Sigmoid colon (tissue), 7 donors: ENCODE measurements around the gene VAMP3. TPM values are rescaled to one million over a fixed set of nuclear protein-coding genes. Genes with fewer than 3 reads are reported as not detected.

Experiments used
- DNase-seq: peaks from one replicate; pipeline ENCODE4 v3.0.0-alpha.2; 2019
- H3K27ac ChIP-seq, 4 donors: fragments of 200-600 bp; sonication (generic); one replicate each; pipeline ENCODE4 v1.5.1; 2016 to 2019; ENCODE audit warnings: mild to moderate bottlenecking in 1 of 4
- H3K27me3 ChIP-seq, 3 donors: fragments of 200-600 bp; sonication (generic); one replicate each; pipeline ENCODE4 v1.5.1; 2019; ENCODE audit warnings: mild to moderate bottlenecking in 1 of 3
- H3K36me3 ChIP-seq, 4 donors: fragments of 200-600 bp; sonication (generic); one replicate each; pipeline ENCODE4 v1.5.1; 2016 to 2019
- H3K4me1 ChIP-seq, 4 donors: fragments of 200-600 bp; sonication (generic); one replicate each; pipeline ENCODE4 v1.5.1; 2017 to 2019
- H3K4me3 ChIP-seq, 4 donors: fragments of 200-600 bp; sonication (generic); one replicate each; pipeline ENCODE4 v1.5.1; 2017 to 2019; ENCODE audit warnings: mild to moderate bottlenecking in 2 of 4, moderate library complexity in 1 of 4
- H3K9me3 ChIP-seq, 4 donors: fragments of 200-600 bp in 3 of 4; sonication (generic) in 3 of 4; one replicate each; pipeline versions ENCODE4 v1.5.1 to v1.6.1; 2013 to 2019
- CTCF ChIP-seq, 4 experiments: fragments of 450-650 bp in 3 of 4; fragments of 200-600 bp in 1 of 4; IDR thresholded peaks; one replicate each; pipeline ENCODE4 v1.5.1; 2016 to 2019; ENCODE audit warnings: antibody characterized with exemption in 4 of 4, mild to moderate bottlenecking in 3 of 4, moderate library complexity in 2 of 4
- EP300 ChIP-seq, 4 donors: sonication (generic); formaldehyde crosslinking; IDR thresholded peaks; one replicate each; pipeline ENCODE4 v1.6.1; 2017; ENCODE audit warnings: antibody characterized with exemption in 4 of 4
- POLR2A ChIP-seq, 2 donors: fragments of 450-650 bp; IDR thresholded peaks; one replicate each; pipeline ENCODE4 v1.6.1; 2016; ENCODE audit warnings: antibody characterized with exemption in 2 of 2, mild to moderate bottlenecking in 2 of 2, moderate library complexity in 2 of 2
- POLR2AphosphoS5 ChIP-seq, 4 donors: sonication (generic); formaldehyde crosslinking; IDR thresholded peaks; one replicate each; pipeline ENCODE4 v1.6.1; 2017; ENCODE audit warnings: antibody characterized with exemption in 4 of 4
- WGBS, 2 donors: extraction: QIAGEN DNeasy Blood & Tissue Kit; methylation state at CpG; one replicate each; pipeline ENCODE4 v1.1.7; 2013; 5-methylcytosine and 5-hydroxymethylcytosine counted together
- intact Hi-C: fragments of 100-400 bp; cut with DNase I; formaldehyde crosslinking; loops from one replicate; pipeline ENCODE4 v1.15.1; 2023
- polyA plus RNA-seq, 3 donors: library from polyadenylated mRNA; stranded (reverse); fragments of 200-250 nt; gene quantifications; one replicate each; pipeline ENCODE4 v1.2.3, GENCODE V29; 2013
- total RNA-seq, 4 donors: library from RNA; depleted of rRNA; stranded (reverse); fragments of >200 nt; gene quantifications; one replicate each; pipeline ENCODE4 v1.1.0, GENCODE V29; 2016
- donor health status: healthy with polysubstance abuse.
- donor health status: Bipolar disorder and iron deficiency.
- donor health status: healthy.

VAMP3 gene
- total and polyA plus RNA-seq, 7 donors, result 55.3 to 2,991 (median 113) TPM

GRCh38 chr1:7769673-7770412 is 1.3 kb upstream of the VAMP3 start:
- H3K9me3 ChIP-seq, result no peaks in the 10 kb centered on the region
- H3K27me3 ChIP-seq, result no peaks in the 10 kb centered on the region
- peaks cover 0 to 20% (median 14%) of the 10 kb centered on the region in 4 donors for H3K4me1 ChIP-seq
- H3K4me3 ChIP-seq, result no peak overlapping the region
- H3K27ac ChIP-seq, result peak overlapping the region in 1 of 4 donors; percentile 94
- WGBS, 2 donors, result 95 to 96% methylated on average over 12 of the region's 12 CpGs
- TF ChIP-seq EP300 (IDR thresholded peaks at IDR 0.05), result no peak
- TF ChIP-seq CTCF (IDR thresholded peaks at IDR 0.05), result no peak
- TF ChIP-seq POLR2A (IDR thresholded peaks at IDR 0.05), result no peak
- no peak for DNase-seq
- peaks cover 0 to 21% (median 3%) of the 10 kb centered on the region in 4 donors for H3K36me3 ChIP-seq
- intact Hi-C loops, result no loop called here

DNA sequence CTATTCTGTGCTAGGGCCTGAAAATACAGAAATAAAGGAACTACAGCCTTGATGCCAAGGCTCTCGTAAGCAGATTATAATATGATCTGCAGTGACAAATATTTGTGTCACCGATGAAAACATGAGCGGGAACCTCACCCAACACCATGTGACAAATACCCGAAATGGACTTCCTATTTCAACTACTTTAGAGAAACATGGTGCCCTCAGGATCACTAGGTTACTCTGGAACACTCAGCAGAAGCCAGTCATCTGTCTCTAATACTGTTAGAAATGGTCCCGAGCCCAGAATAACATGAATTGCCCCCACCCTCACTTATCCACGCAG is 463 bp upstream of the VAMP3 start:
- Histone ChIP-seq H3K27ac (peak overlapping the region; percentile 87 to 94 (median 94)), H3K4me3 (peak overlapping the region; percentile 76 to 98 (median 93)), H3K36me3 (peaks cover 0 to 27% (median 4%) of the 10 kb centered on the region in 4 donors), H3K4me1 (peaks cover 0 to 20% (median 14%) of the 10 kb centered on the region in 4 donors), H3K9me3 (no peaks in the 10 kb centered on the region), H3K27me3 (no peaks in the 10 kb centered on the region)
- 4 to 9% methylated on average over 6 of the region's 6 CpGs for WGBS, 2 donors
- intact Hi-C loops, result no loop called here
- DNase-seq, result no peak
- TF ChIP-seq POLR2A (IDR thresholded peaks at IDR 0.05) (no peak), POLR2AphosphoS5 (IDR thresholded peaks at IDR 0.05) (no peak), EP300 (IDR thresholded peaks at IDR 0.05) (no peak), CTCF (IDR thresholded peaks at IDR 0.05) (no peak)

DNA sequence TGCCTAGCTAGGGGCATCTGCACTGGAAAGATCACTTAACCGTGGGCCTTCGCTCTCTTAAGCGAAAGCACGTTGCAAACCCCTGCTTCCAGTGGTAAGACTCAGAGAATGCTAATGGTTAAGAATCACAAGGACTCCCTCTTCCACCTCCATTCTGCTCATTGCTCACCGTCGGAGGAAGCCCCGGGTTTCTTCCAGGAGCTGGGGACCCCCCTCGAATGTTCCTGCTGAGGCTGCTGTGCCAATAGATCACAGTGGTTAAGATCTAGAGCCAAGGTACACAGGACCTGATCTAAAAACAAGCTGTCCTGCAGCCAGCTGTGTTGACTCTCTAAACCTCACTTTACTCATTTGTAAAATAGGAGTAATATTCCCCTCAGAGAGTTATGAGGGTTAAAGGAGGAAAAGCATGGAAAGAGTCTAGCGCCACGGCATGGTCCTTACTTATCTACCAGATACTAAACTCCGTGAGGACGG is 765 bp downstream of the VAMP3 start:
- peaks cover 0 to 20% (median 14%) of the 10 kb centered on the region in 4 donors for H3K4me1 ChIP-seq
- TF ChIP-seq EP300 (IDR thresholded peaks at IDR 0.05), result no peak
- TF ChIP-seq POLR2A (IDR thresholded peaks at IDR 0.05), result no peak
- TF ChIP-seq POLR2AphosphoS5 (IDR thresholded peaks at IDR 0.05), result no peak
- TF ChIP-seq CTCF (IDR thresholded peaks at IDR 0.05), result no peak
- H3K27me3 ChIP-seq, result no peaks in the 10 kb centered on the region
- 5 to 21% methylated on average over 12 of the region's 12 CpGs for WGBS, 2 donors
- peak overlapping the region; percentile 87 to 94 (median 94) for H3K27ac ChIP-seq
- H3K4me3 ChIP-seq, result peak overlapping the region; percentile 76 to 98 (median 93)
- intact Hi-C loops, result loop anchor here (1.0 kb wide), 1 partner anchor 12 kb away; the partner anchor contains the start of gene PER3
- H3K36me3 ChIP-seq, result peaks cover 0 to 34% (median 5%) of the 10 kb centered on the region in 4 donors
- H3K9me3 ChIP-seq, result no peaks in the 10 kb centered on the region
- DNase-seq, result no peak

DNA sequence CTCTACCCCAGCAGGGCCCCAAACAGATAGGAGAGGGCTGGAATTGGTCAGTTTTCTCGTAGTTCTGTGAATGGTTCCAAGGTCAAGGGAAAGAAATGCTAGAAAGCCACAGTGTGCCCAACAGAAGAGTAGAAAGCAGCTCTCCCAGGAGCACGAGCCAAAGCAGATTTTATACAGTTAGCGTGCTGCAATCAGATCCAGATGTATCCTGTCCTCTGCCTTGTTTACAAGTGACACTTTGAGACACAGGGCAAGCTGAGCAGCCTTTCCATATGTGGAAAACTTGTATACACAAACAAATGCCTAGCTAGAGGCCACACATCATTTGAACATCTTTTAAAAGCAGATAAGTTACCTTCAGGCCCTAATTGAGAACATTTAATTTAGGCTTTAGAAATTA is 6.5 kb downstream of the VAMP3 start:
- no peak overlapping the region for H3K4me3 ChIP-seq
- TF ChIP-seq POLR2A (IDR thresholded peaks at IDR 0.05), result no peak
- TF ChIP-seq CTCF (IDR thresholded peaks at IDR 0.05), result no peak
- TF ChIP-seq POLR2AphosphoS5 (IDR thresholded peaks at IDR 0.05), result no peak
- H3K36me3 ChIP-seq, result peaks cover 0 to 83% (median 20%) of the 10 kb centered on the region in 4 donors
- peaks cover 0 to 16% (median 7%) of the 10 kb centered on the region in 4 donors for H3K4me1 ChIP-seq
- DNase-seq, result no peak
- H3K27me3 ChIP-seq, result no peaks in the 10 kb centered on the region
- H3K9me3 ChIP-seq, result no peaks in the 10 kb centered on the region
- intact Hi-C loops, result no loop called here
- WGBS, 2 donors, result 84 to 85% methylated on average over 3 of the region's 3 CpGs
- H3K27ac ChIP-seq, result no peak overlapping the region
